Endothelial cell of umbilical vein (primary cell): ENCODE data around the gene NPTX1. TPM values are rescaled to one million over a fixed set of nuclear protein-coding genes. Genes with fewer than 3 reads are reported as not detected.

Source experiments
- BruUV-seq: library from RNA; stranded (reverse); fragments of 400-500 nt; replicated peaks from 2 replicates; lab custom pipeline; 2021; lab: Mats Ljungman, UMichigan
- CTCF ChIA-PET: fragments of 300-600, 350-600 bp; sonication (Branson Sonifier 250); formaldehyde crosslinking; loops from one replicate; lab custom pipeline; 2021; ENCODE audit warnings: antibody characterized with exemption, inconsistent platforms; lab: Charles Lee
- POLR2A ChIA-PET: fragments of 300-600, 350-600 bp; sonication (Branson Sonifier 250); formaldehyde crosslinking; loops from one replicate; lab custom pipeline; 2021; ENCODE audit warnings: antibody characterized with exemption, inconsistent platforms; lab: Charles Lee
- DNase-seq: peaks from one replicate; pipeline ENCODE4 v3.0.0-alpha.2; 2011; ENCODE audit warnings: low read depth, low spot score
- FAIRE-seq: peaks from 2 replicates; lab custom pipeline; 2011; peaks lifted over from hg19 to GRCh38; lab: Jason Lieb, UNC
- H2AFZ ChIP-seq: 2 replicates; pipeline ENCODE4 v1.6.0; 2012; ENCODE audit warnings: low read depth, low read length, control low read depth, inconsistent platforms
- H3K27ac ChIP-seq: 2 replicates; pipeline ENCODE4 v1.5.1; 2011; ENCODE audit warnings: low read depth, mild to moderate bottlenecking, control low read depth, low read length, moderate library complexity; ENCODE audit not compliant: insufficient read depth
- H3K27me3 ChIP-seq, 2 experiments: 2 replicates each; pipeline versions ENCODE4 v1.6.0 to v1.6.1; 2011; ENCODE audit warnings: low read length in 2 of 2, mixed read lengths in 1 of 2; ENCODE audit not compliant: control insufficient read depth in 2 of 2, insufficient read depth in 2 of 2
- H3K36me3 ChIP-seq, 2 experiments: 2 replicates in 1 of 2; 3 replicates in 1 of 2; pipeline ENCODE4 v1.5.1; 2011; ENCODE audit warnings: low read length in 2 of 2, mild to moderate bottlenecking in 1 of 2, moderate library complexity in 1 of 2; ENCODE audit not compliant: control insufficient read depth in 2 of 2, insufficient read depth in 2 of 2; ENCODE audit errors: extremely low read depth in 1 of 2
- H3K4me1 ChIP-seq: 3 replicates; pipeline ENCODE4 v1.5.1; 2011; ENCODE audit warnings: mild to moderate bottlenecking, low read length; ENCODE audit not compliant: control insufficient read depth, insufficient read depth; ENCODE audit errors: extremely low read depth
- H3K4me2 ChIP-seq: 2 replicates; pipeline ENCODE4 v1.6.1; 2011; ENCODE audit warnings: low read length, control low read depth, mixed read lengths; ENCODE audit not compliant: insufficient read depth
- H3K4me3 ChIP-seq, 3 experiments: fragments of 200-600 bp in 1 of 3; sonication (generic), shearing (Covaris generic) in 1 of 3; replicated peaks in 1 of 3; 2 replicates each; pipeline ENCODE4 v1.5.1; 2011 to 2016; ENCODE audit warnings: control low read depth in 3 of 3, low read length in 3 of 3, mild to moderate bottlenecking in 2 of 3, inconsistent platforms in 1 of 3, low read depth in 1 of 3, moderate library complexity in 1 of 3; ENCODE audit not compliant: insufficient read depth in 1 of 3
- H3K79me2 ChIP-seq: 2 replicates; pipeline ENCODE4 v1.6.0; 2012; ENCODE audit warnings: low read length, inconsistent platforms; ENCODE audit not compliant: control insufficient read depth, insufficient read depth
- H3K9ac ChIP-seq: replicated peaks from 2 replicates; pipeline ENCODE3; 2011; ENCODE audit warnings: low read length, control low read depth; ENCODE audit not compliant: insufficient read depth; ENCODE audit errors: extremely low read depth
- H3K9me1 ChIP-seq: replicated peaks from 3 replicates; pipeline ENCODE4 v1.6.0; 2011; ENCODE audit warnings: mild to moderate bottlenecking, low read length; ENCODE audit not compliant: control insufficient read depth, insufficient read depth; ENCODE audit errors: extremely low read depth
- H3K9me3 ChIP-seq: replicated peaks from 2 replicates; pipeline ENCODE4 v1.5.1; 2012; ENCODE audit warnings: low read length, inconsistent platforms; ENCODE audit not compliant: control insufficient read depth, insufficient read depth
- H4K20me1 ChIP-seq: replicated peaks from 2 replicates; pipeline ENCODE3; 2011; ENCODE audit warnings: mild to moderate bottlenecking, low read length; ENCODE audit not compliant: control insufficient read depth, insufficient read depth; ENCODE audit errors: extremely low read depth
- EZH2 ChIP-seq: IDR thresholded peaks from 2 replicates; pipeline ENCODE4 v1.6.1; 2012; ENCODE audit warnings: borderline replicate concordance, low read depth, mild to moderate bottlenecking, moderate library complexity, low read length, inconsistent platforms; ENCODE audit not compliant: severe bottlenecking
- FOS ChIP-seq: IDR thresholded peaks from 2 replicates; pipeline ENCODE4 v1.6.1; 2011; ENCODE audit warnings: mild to moderate bottlenecking, low read length, moderate library complexity, borderline replicate concordance; ENCODE audit not compliant: insufficient read depth
- GATA2 ChIP-seq: IDR thresholded peaks from 2 replicates; pipeline ENCODE4 v1.7.0; 2011; ENCODE audit warnings: low read depth, mild to moderate bottlenecking, moderate library complexity, mixed read lengths, low read length; ENCODE audit not compliant: insufficient read length, insufficient read depth
- JUN ChIP-seq: IDR thresholded peaks from 2 replicates; pipeline ENCODE4 v1.6.1; 2011; ENCODE audit warnings: borderline replicate concordance, low read depth; ENCODE audit not compliant: insufficient read length, insufficient read depth
- POLR2A ChIP-seq: IDR thresholded peaks from 2 replicates; pipeline ENCODE4 v1.6.1; 2012; ENCODE audit warnings: low read depth, mild to moderate bottlenecking, control low read depth, low read length
- POLR2AphosphoS5 ChIP-seq: IDR thresholded peaks from 2 replicates; pipeline ENCODE4 v1.6.1; 2012; ENCODE audit warnings: low read depth, mild to moderate bottlenecking, control low read depth, low read length, moderate library complexity; ENCODE audit not compliant: insufficient read depth
- dilution Hi-C: fragments of 300-500 bp; cut with MboI; formaldehyde crosslinking; loops from one replicate; pipeline ENCODE4 v1.15.0; 2019; ENCODE audit warnings: low sequenced_read_pairs; ENCODE audit not compliant: extremely low pct_ligation_motif_present
- intact Hi-C: fragments of 100-400 bp; cut with micrococcal nuclease; formaldehyde crosslinking; loops from one replicate; pipeline ENCODE4 v1.10.0; 2022
- polyA plus RNA-seq, 4 experiments: library from polyadenylated mRNA; depleted of rRNA in 3 of 4; stranded (reverse) in 3 of 4; unstranded in 1 of 4; fragments of >200 nt; gene quantifications; 2 replicates each; pipeline versions ENCODE4 v1.2.1 to v1.2.3, GENCODE V29; 2011 to 2012; ENCODE audit warnings: missing spikeins in 1 of 4
- total RNA-seq: library from RNA; stranded (reverse); gene quantifications from 2 replicates; pipeline ENCODE4 v1.2.3, GENCODE V29; 2021
- TF ChIP-seq, protein P1 (sequence below): IDR thresholded peaks from 2 replicates; pipeline ENCODE4 v1.6.1; 2011; ENCODE audit not compliant: insufficient read depth, insufficient read length

Gene NPTX1
- total and polyA plus RNA-seq, 2 donors (not counting 3 experiments of a cell fraction or from before 2014, with no cell fraction given): 0.03 TPM; not detected in 1

DNA sequence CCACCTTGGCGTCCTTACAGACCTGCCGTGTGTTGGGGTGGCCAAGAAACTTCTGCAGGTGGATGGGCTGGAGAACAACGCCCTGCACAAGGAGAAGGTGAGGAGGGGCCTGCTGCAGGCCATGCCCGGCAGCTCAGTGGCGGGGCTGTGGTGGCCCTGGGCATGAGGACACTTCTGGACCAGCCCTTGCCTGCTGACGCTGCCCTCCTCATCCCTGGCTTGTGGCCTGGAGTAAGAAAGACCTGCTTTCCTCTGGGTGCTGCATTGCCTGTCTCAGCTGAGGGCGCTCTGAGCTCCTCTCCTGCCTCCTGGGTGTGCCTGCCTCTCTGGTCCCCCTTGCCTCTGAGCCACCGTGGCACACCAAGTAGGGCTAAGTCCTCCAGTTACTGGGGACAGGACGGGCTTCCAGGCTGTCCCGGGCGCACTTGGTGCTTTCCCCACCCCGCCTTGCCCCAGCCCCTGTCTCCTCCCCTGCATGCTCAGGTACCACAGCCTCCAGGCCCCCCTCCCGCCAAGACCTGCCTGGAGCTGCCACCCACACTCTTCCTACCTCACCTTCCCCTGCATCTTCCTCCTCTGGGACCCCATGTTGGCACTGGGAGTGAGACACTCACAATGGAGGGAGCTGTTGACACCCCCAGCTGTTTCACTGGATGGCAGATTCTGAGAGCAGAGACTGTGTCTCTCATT lies 52.7 kb downstream of the NPTX1 start:
- Histone ChIP-seq H3K9ac (no peak overlapping the region), H3K4me3 (no peak overlapping the region), H3K36me3 (peaks cover 0 to 4% of the 10 kb centered on the region in 2 experiments), H4K20me1 (no peaks in the 10 kb centered on the region), H3K27me3 (no peaks in the 10 kb centered on the region), H3K27ac (no peak overlapping the region), H3K9me3 (no peaks in the 10 kb centered on the region), H3K4me2 (no peak overlapping the region), H3K9me1 (no peaks in the 10 kb centered on the region), H3K79me2 (no peaks in the 10 kb centered on the region), H2AFZ (no peak overlapping the region), H3K4me1 (no peaks in the 10 kb centered on the region)
- no peak for DNase-seq
- no peak for FAIRE-seq
- intact Hi-C loops (loop anchor here (10.0 kb wide), 1 partner anchor 341 kb away; no protein-coding TSS in a partner anchor), dilution Hi-C loops (no loop called here)
- CTCF ChIA-PET: interaction anchor here (0.6 to 5.3 kb wide), 4 partner anchors 227 to 505 kb away, joined by 3 to 66 read pairs (median 12); no protein-coding TSS in a partner anchor
- POLR2A ChIA-PET: interaction anchor here (0.6 kb wide), 1 partner anchor 456 kb away, joined by 4 read pairs; no protein-coding TSS in a partner anchor
- no TSS peak for BruUV-seq
- TF ChIP-seq POLR2A (no peak), JUN (no peak), GATA2 (no peak), FOS (no peak), EZH2 (no peak), POLR2AphosphoS5 (no peak)
- TF ChIP-seq, protein P1, sequence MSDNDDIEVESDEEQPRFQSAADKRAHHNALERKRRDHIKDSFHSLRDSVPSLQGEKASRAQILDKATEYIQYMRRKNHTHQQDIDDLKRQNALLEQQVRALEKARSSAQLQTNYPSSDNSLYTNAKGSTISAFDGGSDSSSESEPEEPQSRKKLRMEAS: no peak
